ENCODE measurements around the gene ITPRIP.

The ITPRIP gene

GRCh38 chr10:104274762-104275721, 63.2 kb downstream of the ITPRIP start:
- no peak for FAIRE-seq

- FAIRE-seq = no peak
Measured at GRCh38 chr10:104273899-104274575, 64.2 kb downstream of the ITPRIP start.

GRCh38 chr10:104273286-104273685, 65.0 kb downstream of the ITPRIP start:
- FAIRE-seq = no peak

- FAIRE-seq = peak; percentile 99
Measured at GRCh38 chr10:104268713-104269645, 69.3 kb downstream of the ITPRIP start, which contains the start of gene GSTO2. Gene GSTO2, plus strand, starts transcription at chr10:104269184. Its CDS starts 5,732 bp downstream, at chr10:104274916.

GRCh38 chr10:104268405-104268712, 69.9 kb downstream of the ITPRIP start:
- no peak for FAIRE-seq

- FAIRE-seq = no peak
Measured at GRCh38 chr10:104267721-104268404, 70.4 kb downstream of the ITPRIP start.

GRCh38 chr10:104264783-104265182, 73.5 kb downstream of the ITPRIP start:
- no peak for FAIRE-seq

- FAIRE-seq = no peak
Measured at GRCh38 chr10:104262055-104262454, 76.2 kb downstream of the ITPRIP start.

GRCh38 chr10:104260775-104261115, 77.5 kb downstream of the ITPRIP start:
- FAIRE-seq = no peak

GRCh38 chr10:104259999-104260774, 78.1 kb downstream of the ITPRIP start:
- no peak for FAIRE-seq

Data from G401.6 (cell line).